Transverse colon (tissue), 4 donors: ENCODE measurements around the gene DNAJC18. TPM values are rescaled to one million over a fixed set of nuclear protein-coding genes. Genes with fewer than 3 reads are reported as not detected.

Experiments used
- DNase-seq: peaks from one replicate; pipeline ENCODE4 v3.0.0-alpha.2; 2019
- H3K27ac ChIP-seq, 4 donors: fragments of 200-600 bp; sonication (generic); 2 replicates each; pipeline ENCODE4 v1.5.1; 2016 to 2018; ENCODE audit warnings: inconsistent platforms in 4 of 4
- H3K27me3 ChIP-seq: fragments of 200-600 bp; sonication (generic); 2 replicates; pipeline ENCODE4 v1.5.1; 2017; ENCODE audit warnings: inconsistent platforms
- H3K36me3 ChIP-seq, 4 donors: fragments of 200-600 bp; sonication (generic); 2 replicates each; pipeline ENCODE4 v1.5.1; 2017 to 2019; ENCODE audit warnings: inconsistent platforms in 4 of 4
- H3K4me1 ChIP-seq, 4 donors: fragments of 200-600 bp; sonication (generic); 2 replicates each; pipeline ENCODE4 v1.5.1; 2017 to 2020; ENCODE audit warnings: inconsistent platforms in 4 of 4
- H3K4me3 ChIP-seq, 4 donors: fragments of 200-600 bp; sonication (generic); 1 replicate in 1 of 4; 2 replicates in 3 of 4; pipeline versions ENCODE4 v1.5.1 to v1.6.1; 2017 to 2019; ENCODE audit warnings: inconsistent platforms in 4 of 4
- H3K9me3 ChIP-seq, 2 donors: fragments of 200-600 bp; sonication (generic); 2 replicates each; pipeline ENCODE4 v1.5.1; 2017 to 2019; ENCODE audit warnings: inconsistent platforms in 2 of 2
- EP300 ChIP-seq: sonication (generic); formaldehyde crosslinking; IDR thresholded peaks from one replicate; pipeline ENCODE4 v1.6.1; 2017; ENCODE audit warnings: antibody characterized with exemption, low read depth
- POLR2A ChIP-seq: fragments of 450-650 bp; IDR thresholded peaks from one replicate; pipeline ENCODE4 v1.6.1; 2016; ENCODE audit warnings: antibody characterized with exemption, mild to moderate bottlenecking, moderate library complexity
- POLR2AphosphoS5 ChIP-seq, 3 donors: sonication (generic); formaldehyde crosslinking; IDR thresholded peaks; one replicate each; pipeline ENCODE4 v1.6.1; 2016; ENCODE audit warnings: antibody characterized with exemption in 3 of 3
- WGBS, 2 donors: methylation state at CpG; one replicate each; pipeline ENCODE4 v1.1.5; 2018; ENCODE audit warnings: low coverage in 1 of 2; 5-methylcytosine and 5-hydroxymethylcytosine counted together
- in situ Hi-C, 4 donors: fragments of 200-750 bp; cut with MboI; loops; one replicate each; pipeline versions ENCODE4 v1.15.0 to v1.15.1; 2017; ENCODE audit warnings: low sequenced_read_pairs in 3 of 4, low pct_ligation_motif_present in 1 of 4, low pct_unique_long_range_greater_than_20kb in 1 of 4
- intact Hi-C: fragments of 100-400 bp; cut with DNase I; formaldehyde crosslinking; loops from one replicate; pipeline ENCODE4 v1.15.1; 2023; ENCODE audit warnings: low total_unique reads
- total RNA-seq, 4 donors: library from RNA; depleted of rRNA; stranded (reverse); fragments of >200 nt; gene quantifications; one replicate each; pipeline ENCODE4 v1.1.0, GENCODE V29; 2016
- TF ChIP-seq, protein P1 (sequence below), 5 experiments: fragments of 200-600 bp in 3 of 5; fragments of 450-650 bp in 2 of 5; sonication (generic) in 3 of 5; IDR thresholded peaks; 1 replicate in 2 of 5; 2 replicates in 3 of 5; pipeline ENCODE4 v1.5.1; 2016 to 2017; ENCODE audit warnings: antibody characterized with exemption in 5 of 5, inconsistent platforms in 3 of 5, mild to moderate bottlenecking in 2 of 5, moderate library complexity in 1 of 5

DNAJC18 gene
- total RNA-seq, 4 donors from 2014 or later = 0.37 to 3.8 (median 3.2) TPM

DNA sequence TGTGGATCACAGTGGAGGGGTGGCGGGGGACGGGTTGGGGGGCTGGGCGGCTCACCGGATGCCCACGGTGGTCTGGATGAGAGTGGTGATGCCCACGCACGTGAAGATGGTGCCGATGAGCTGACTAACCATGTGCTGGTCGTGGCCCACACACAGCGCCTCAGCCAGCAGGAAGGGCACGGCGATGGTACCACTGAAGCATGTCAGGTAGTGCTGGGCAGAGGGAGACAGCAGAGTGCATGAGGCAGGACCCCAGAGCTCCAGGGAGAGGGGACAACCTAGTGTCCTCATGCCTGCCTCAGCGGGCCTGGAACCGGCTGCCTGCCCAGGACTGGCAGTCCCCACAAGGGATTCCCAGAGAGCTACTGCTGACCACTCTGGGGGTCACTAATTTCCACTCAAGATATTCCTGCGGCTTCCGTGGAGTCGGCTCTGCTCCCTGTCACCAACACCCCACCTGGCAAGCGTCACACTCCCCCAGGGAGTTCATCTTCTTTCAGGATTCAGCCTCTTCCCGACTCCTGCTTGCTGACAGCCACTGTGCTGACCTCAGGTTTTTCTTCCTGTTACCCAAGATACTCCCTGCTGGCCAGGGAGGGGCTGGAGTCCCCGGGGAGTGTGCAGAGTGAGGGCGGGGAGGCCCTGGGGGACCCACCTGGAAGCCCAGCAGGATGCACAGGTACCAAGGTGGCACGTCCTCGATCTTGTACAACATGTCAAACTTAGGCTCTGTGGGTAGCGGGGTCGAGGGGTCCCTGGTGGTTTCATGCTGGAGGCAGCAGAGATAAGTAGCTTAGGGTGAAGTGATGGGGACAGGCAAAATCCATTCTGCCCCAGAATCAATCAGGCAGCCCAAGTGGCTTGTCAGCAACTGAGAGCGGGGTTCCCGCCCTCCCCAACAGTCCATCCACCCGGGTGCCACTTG is 57.2 kb downstream of the DNAJC18 start:
- intact Hi-C loops (no loop called here), in situ Hi-C loops (no loop called here)
- WGBS, 2 donors = 82 to 87% methylated on average over 3 to 28 of the region's 28 CpGs
- Histone ChIP-seq H3K36me3 (no peaks in the 10 kb centered on the region), H3K9me3 (no peaks in the 10 kb centered on the region), H3K27ac (peak overlapping the region; percentile 35 to 68 (median 56)), H3K27me3 (no peaks in the 10 kb centered on the region), H3K4me1 (peaks cover 11 to 39% (median 32%) of the 10 kb centered on the region in 4 donors), H3K4me3 (no peak overlapping the region)
- TF ChIP-seq POLR2AphosphoS5 (IDR thresholded peaks at IDR 0.05) = no peak
- TF ChIP-seq, protein P1, sequence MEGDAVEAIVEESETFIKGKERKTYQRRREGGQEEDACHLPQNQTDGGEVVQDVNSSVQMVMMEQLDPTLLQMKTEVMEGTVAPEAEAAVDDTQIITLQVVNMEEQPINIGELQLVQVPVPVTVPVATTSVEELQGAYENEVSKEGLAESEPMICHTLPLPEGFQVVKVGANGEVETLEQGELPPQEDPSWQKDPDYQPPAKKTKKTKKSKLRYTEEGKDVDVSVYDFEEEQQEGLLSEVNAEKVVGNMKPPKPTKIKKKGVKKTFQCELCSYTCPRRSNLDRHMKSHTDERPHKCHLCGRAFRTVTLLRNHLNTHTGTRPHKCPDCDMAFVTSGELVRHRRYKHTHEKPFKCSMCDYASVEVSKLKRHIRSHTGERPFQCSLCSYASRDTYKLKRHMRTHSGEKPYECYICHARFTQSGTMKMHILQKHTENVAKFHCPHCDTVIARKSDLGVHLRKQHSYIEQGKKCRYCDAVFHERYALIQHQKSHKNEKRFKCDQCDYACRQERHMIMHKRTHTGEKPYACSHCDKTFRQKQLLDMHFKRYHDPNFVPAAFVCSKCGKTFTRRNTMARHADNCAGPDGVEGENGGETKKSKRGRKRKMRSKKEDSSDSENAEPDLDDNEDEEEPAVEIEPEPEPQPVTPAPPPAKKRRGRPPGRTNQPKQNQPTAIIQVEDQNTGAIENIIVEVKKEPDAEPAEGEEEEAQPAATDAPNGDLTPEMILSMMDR (IDR thresholded peaks at IDR 0.05) = no peak
- TF ChIP-seq POLR2A = no peak
- no peak for TF ChIP-seq EP300
- peak; percentile 28 for DNase-seq

DNA sequence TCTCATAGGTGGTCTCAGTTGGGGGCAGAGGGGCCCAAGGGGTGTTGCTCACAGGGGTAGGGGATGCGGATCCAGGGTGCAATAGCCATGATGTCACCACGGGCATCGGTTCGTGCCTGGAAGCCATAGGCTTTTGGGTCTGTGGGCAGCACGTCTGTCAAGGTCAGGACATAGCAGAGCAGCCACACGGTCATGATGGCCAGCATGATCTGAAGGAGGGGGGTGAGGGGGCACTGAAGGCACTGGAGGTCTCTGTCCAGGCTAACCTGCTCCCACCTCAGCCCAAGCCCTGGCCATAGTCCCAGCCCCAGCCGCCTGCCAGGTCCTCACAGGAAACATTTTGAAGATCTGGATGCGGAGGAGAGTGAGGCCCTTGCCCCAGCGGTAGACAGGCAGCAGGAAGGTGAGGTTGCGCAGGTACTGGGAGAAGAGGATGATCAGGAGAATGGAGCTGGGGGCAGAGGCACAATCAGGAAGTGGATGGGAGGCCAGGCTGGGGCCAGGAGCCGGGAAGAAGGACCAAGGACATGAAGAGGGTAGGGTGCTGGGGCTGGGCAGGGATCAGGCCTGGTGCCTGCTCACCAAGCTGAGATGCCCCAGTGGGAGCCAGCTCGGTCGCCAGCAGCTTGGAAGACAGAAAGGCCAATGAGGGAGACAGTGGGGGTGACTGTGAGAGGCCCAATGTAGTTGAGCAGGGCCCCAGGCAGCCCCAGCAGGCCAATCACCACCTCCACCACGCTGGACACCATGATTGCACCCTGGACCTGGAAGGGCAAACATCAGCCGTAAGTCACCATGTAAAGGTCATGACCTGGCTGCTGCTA is 59.5 kb downstream of the DNAJC18 start:
- in situ Hi-C loops = no loop called here
- Histone ChIP-seq H3K27ac (no peak overlapping the region), H3K4me3 (no peak overlapping the region), H3K4me1 (peaks cover 9 to 31% (median 26%) of the 10 kb centered on the region in 4 donors), H3K27me3 (no peaks in the 10 kb centered on the region), H3K36me3 (no peaks in the 10 kb centered on the region), H3K9me3 (no peaks in the 10 kb centered on the region)
- TF ChIP-seq POLR2A = no peak
- no peak for TF ChIP-seq EP300
- TF ChIP-seq, protein P1 (IDR thresholded peaks at IDR 0.05) = no peak
- no peak for TF ChIP-seq POLR2AphosphoS5 (IDR thresholded peaks at IDR 0.05)
- intact Hi-C loops = no loop called here
- WGBS, 2 donors = 91 to 100% methylated on average over 1 to 15 of the region's 15 CpGs
- no peak for DNase-seq

DNA sequence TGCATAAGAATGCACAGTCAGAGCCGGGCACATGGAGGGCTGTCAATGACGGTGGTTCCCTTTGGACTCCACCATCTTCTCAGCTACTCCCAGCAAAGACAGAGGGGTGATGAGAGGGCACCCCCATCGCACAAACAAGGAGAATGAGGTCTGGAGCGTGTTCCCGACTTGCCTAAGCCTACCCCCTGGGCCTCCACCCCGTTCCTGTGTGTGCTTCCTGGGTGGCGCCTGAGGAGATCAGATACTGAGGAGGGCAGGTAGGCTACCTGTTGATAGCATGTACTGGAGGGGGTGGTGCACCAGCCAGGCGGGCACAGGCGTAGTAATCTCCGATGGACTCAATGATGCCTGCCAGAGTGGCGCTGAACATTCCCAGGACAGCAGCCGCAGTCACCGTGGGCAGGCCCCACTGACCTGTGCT is 60.4 kb downstream of the DNAJC18 start:
- H3K4me1 ChIP-seq = peaks cover 12 to 26% (median 24%) of the 10 kb centered on the region in 4 donors
- peak; percentile 2 for DNase-seq
- H3K36me3 ChIP-seq = no peaks in the 10 kb centered on the region
- intact Hi-C loops = no loop called here
- H3K4me3 ChIP-seq = no peak overlapping the region
- TF ChIP-seq POLR2AphosphoS5 (IDR thresholded peaks at IDR 0.05) (no peak), EP300 (no peak), POLR2A (no peak)
- TF ChIP-seq, protein P1 (IDR thresholded peaks at IDR 0.05) = no peak
- 70 to 83% methylated on average over 2 to 13 of the region's 13 CpGs for WGBS, 2 donors
- H3K9me3 ChIP-seq = no peaks in the 10 kb centered on the region
- in situ Hi-C loops = no loop called here
- no peaks in the 10 kb centered on the region for H3K27me3 ChIP-seq
- H3K27ac ChIP-seq = no peak overlapping the region
